ENCODE results near the gene LMBRD1.

The LMBRD1 gene

DNA sequence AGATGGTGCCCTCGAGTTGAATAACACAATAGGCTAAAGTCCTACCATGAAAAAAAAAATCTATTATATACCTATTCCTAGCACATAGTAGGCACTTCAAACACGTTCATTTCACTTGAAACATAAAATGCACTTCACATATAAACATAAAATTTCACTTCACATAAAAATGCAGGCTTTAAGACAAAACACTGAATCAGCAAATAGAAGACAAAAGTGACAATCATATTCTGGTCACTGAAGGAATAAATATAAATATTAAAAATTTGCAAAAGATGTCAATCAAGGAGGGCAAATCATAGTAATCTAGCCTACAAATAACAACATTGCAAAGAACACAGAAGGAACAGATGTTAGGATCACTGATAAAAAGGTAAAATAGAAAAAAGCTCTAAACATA is 153.1 kb downstream of the LMBRD1 start:
- ATAC-seq = no peak
- no peak for TF ChIP-seq ARNTL (CRISPR knock-in tag; IDR thresholded peaks at IDR 0.05; ENCODE audit: borderline replicate concordance, low read depth)
- no peak for TF ChIP-seq TOX (CRISPR knock-in tag; IDR thresholded peaks at IDR 0.05; ENCODE audit: borderline replicate concordance)
- no peak for TF ChIP-seq RARB (CRISPR knock-in tag; IDR thresholded peaks at IDR 0.05)
- TF ChIP-seq, protein P1, sequence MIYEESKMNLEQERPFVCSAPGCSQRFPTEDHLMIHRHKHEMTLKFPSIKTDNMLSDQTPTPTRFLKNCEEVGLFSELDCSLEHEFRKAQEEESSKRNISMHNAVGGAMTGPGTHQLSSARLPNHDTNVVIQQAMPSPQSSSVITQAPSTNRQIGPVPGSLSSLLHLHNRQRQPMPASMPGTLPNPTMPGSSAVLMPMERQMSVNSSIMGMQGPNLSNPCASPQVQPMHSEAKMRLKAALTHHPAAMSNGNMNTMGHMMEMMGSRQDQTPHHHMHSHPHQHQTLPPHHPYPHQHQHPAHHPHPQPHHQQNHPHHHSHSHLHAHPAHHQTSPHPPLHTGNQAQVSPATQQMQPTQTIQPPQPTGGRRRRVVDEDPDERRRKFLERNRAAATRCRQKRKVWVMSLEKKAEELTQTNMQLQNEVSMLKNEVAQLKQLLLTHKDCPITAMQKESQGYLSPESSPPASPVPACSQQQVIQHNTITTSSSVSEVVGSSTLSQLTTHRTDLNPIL (CRISPR knock-in tag; IDR thresholded peaks at IDR 0.05; ENCODE audit: low read depth) = no peak
- TF ChIP-seq SNAI2 (CRISPR knock-in tag; IDR thresholded peaks at IDR 0.05) = no peak
- TF ChIP-seq CSDC2 (CRISPR knock-in tag; IDR thresholded peaks at IDR 0.05) = no peak
- TF ChIP-seq, protein P2, sequence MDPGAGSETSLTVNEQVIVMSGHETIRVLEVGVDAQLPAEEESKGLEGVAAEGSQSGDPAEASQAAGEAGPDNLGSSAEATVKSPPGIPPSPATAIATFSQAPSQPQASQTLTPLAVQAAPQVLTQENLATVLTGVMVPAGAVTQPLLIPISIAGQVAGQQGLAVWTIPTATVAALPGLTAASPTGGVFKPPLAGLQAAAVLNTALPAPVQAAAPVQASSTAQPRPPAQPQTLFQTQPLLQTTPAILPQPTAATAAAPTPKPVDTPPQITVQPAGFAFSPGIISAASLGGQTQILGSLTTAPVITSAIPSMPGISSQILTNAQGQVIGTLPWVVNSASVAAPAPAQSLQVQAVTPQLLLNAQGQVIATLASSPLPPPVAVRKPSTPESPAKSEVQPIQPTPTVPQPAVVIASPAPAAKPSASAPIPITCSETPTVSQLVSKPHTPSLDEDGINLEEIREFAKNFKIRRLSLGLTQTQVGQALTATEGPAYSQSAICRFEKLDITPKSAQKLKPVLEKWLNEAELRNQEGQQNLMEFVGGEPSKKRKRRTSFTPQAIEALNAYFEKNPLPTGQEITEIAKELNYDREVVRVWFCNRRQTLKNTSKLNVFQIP (CRISPR knock-in tag; IDR thresholded peaks at IDR 0.05; ENCODE audit: borderline replicate concordance, low read depth) = no peak
- no peak for TF ChIP-seq ZNF565 (CRISPR knock-in tag; conservative IDR thresholded peaks at IDR 0.05; ENCODE audit: low read depth)
- no peak for TF ChIP-seq OSR1 (CRISPR knock-in tag; IDR thresholded peaks at IDR 0.05)
- no peak for TF ChIP-seq ISL1 (CRISPR knock-in tag; IDR thresholded peaks at IDR 0.05)
- TF ChIP-seq, protein P3, sequence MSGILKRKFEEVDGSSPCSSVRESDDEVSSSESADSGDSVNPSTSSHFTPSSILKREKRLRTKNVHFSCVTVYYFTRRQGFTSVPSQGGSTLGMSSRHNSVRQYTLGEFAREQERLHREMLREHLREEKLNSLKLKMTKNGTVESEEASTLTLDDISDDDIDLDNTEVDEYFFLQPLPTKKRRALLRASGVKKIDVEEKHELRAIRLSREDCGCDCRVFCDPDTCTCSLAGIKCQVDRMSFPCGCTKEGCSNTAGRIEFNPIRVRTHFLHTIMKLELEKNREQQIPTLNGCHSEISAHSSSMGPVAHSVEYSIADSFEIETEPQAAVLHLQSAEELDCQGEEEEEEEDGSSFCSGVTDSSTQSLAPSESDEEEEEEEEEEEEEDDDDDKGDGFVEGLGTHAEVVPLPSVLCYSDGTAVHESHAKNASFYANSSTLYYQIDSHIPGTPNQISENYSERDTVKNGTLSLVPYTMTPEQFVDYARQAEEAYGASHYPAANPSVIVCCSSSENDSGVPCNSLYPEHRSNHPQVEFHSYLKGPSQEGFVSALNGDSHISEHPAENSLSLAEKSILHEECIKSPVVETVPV (CRISPR knock-in tag; IDR thresholded peaks at IDR 0.05) = no peak
- TF ChIP-seq PPARA (CRISPR knock-in tag; IDR thresholded peaks at IDR 0.05; ENCODE audit: borderline replicate concordance) = no peak
- no peak for TF ChIP-seq ZNF8 (CRISPR knock-in tag; IDR thresholded peaks at IDR 0.05)
- TF ChIP-seq GLIS3 (CRISPR knock-in tag; IDR thresholded peaks at IDR 0.05) = no peak
- no peak for TF ChIP-seq ZNF70 (CRISPR knock-in tag; IDR thresholded peaks at IDR 0.05)

DNA sequence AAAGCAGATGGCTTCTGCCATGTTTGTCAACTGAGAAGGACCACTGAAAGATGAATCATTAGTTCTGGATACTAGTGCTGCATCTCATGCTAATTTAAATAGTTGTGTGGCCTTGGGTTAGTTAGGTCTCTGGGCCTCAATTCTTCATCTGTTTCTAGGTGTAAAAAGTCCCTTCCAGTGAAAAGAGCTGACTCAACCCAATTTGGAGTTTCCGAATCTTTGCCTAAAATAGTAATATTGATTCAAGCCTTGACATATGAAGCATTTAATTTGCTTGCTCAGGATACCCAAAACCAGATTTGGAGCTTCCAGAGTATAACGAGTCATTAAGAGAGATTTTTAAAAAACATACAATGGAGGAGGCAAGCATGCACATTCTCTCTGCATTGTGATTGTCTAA is 163.9 kb downstream of the LMBRD1 start:
- TF ChIP-seq OSR1 (CRISPR knock-in tag; IDR thresholded peaks at IDR 0.05) = no peak
- TF ChIP-seq, protein P4, sequence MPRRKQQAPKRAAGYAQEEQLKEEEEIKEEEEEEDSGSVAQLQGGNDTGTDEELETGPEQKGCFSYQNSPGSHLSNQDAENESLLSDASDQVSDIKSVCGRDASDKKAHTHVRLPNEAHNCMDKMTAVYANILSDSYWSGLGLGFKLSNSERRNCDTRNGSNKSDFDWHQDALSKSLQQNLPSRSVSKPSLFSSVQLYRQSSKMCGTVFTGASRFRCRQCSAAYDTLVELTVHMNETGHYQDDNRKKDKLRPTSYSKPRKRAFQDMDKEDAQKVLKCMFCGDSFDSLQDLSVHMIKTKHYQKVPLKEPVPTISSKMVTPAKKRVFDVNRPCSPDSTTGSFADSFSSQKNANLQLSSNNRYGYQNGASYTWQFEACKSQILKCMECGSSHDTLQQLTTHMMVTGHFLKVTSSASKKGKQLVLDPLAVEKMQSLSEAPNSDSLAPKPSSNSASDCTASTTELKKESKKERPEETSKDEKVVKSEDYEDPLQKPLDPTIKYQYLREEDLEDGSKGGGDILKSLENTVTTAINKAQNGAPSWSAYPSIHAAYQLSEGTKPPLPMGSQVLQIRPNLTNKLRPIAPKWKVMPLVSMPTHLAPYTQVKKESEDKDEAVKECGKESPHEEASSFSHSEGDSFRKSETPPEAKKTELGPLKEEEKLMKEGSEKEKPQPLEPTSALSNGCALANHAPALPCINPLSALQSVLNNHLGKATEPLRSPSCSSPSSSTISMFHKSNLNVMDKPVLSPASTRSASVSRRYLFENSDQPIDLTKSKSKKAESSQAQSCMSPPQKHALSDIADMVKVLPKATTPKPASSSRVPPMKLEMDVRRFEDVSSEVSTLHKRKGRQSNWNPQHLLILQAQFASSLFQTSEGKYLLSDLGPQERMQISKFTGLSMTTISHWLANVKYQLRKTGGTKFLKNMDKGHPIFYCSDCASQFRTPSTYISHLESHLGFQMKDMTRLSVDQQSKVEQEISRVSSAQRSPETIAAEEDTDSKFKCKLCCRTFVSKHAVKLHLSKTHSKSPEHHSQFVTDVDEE (CRISPR knock-in tag; IDR thresholded peaks at IDR 0.05) = no peak
- no peak for TF ChIP-seq ZNF70 (CRISPR knock-in tag; IDR thresholded peaks at IDR 0.05)
- no peak for TF ChIP-seq GLIS3 (CRISPR knock-in tag; IDR thresholded peaks at IDR 0.05)
- TF ChIP-seq, protein P5, sequence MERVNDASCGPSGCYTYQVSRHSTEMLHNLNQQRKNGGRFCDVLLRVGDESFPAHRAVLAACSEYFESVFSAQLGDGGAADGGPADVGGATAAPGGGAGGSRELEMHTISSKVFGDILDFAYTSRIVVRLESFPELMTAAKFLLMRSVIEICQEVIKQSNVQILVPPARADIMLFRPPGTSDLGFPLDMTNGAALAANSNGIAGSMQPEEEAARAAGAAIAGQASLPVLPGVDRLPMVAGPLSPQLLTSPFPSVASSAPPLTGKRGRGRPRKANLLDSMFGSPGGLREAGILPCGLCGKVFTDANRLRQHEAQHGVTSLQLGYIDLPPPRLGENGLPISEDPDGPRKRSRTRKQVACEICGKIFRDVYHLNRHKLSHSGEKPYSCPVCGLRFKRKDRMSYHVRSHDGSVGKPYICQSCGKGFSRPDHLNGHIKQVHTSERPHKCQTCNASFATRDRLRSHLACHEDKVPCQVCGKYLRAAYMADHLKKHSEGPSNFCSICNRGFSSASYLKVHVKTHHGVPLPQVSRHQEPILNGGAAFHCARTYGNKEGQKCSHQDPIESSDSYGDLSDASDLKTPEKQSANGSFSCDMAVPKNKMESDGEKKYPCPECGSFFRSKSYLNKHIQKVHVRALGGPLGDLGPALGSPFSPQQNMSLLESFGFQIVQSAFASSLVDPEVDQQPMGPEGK (CRISPR knock-in tag; IDR thresholded peaks at IDR 0.05; ENCODE audit: borderline replicate concordance) = no peak
- no peak for TF ChIP-seq TOX (CRISPR knock-in tag; IDR thresholded peaks at IDR 0.05; ENCODE audit: borderline replicate concordance)
- no peak for TF ChIP-seq ZNF8 (CRISPR knock-in tag; IDR thresholded peaks at IDR 0.05)
- no peak for TF ChIP-seq ZFP30 (CRISPR knock-in tag; IDR thresholded peaks at IDR 0.05)
- TF ChIP-seq RARB (CRISPR knock-in tag; IDR thresholded peaks at IDR 0.05) = no peak
- TF ChIP-seq ZNF565 (CRISPR knock-in tag; conservative IDR thresholded peaks at IDR 0.05; ENCODE audit: low read depth) = no peak
- TF ChIP-seq, protein P2 (CRISPR knock-in tag; IDR thresholded peaks at IDR 0.05; ENCODE audit: borderline replicate concordance, low read depth) = no peak
- TF ChIP-seq, protein P3 (CRISPR knock-in tag; IDR thresholded peaks at IDR 0.05) = no peak
- TF ChIP-seq BACH2 (CRISPR knock-in tag; IDR thresholded peaks at IDR 0.05; ENCODE audit: borderline replicate concordance) = no peak
- no peak for TF ChIP-seq ZFP3 (CRISPR knock-in tag; IDR thresholded peaks at IDR 0.05)
- no peak for TF ChIP-seq ARNTL (CRISPR knock-in tag; IDR thresholded peaks at IDR 0.05; ENCODE audit: borderline replicate concordance, low read depth)
- no peak for TF ChIP-seq ZC3H10 (CRISPR knock-in tag; IDR thresholded peaks at IDR 0.05)
- TF ChIP-seq ESRRG (CRISPR knock-in tag; IDR thresholded peaks at IDR 0.05) = no peak
- TF ChIP-seq SNAI2 (CRISPR knock-in tag; IDR thresholded peaks at IDR 0.05) = no peak
- no peak for TF ChIP-seq CSDC2 (CRISPR knock-in tag; IDR thresholded peaks at IDR 0.05)
- TF ChIP-seq PPARA (CRISPR knock-in tag; IDR thresholded peaks at IDR 0.05; ENCODE audit: borderline replicate concordance) = no peak
- ATAC-seq = no peak

Measured in SK-N-SH treated with all-trans-retinoic acid at 6 μM for 48 hours (cell line).